SK-N-SH (cell line): Measurements from ENCODE around the gene MAPK4.

Experiments used
- CTCF ChIP-seq: fragments of 200-600 bp; sonication (generic); IDR thresholded peaks from 2 replicates; pipeline ENCODE4 v1.6.1; 2017; ENCODE audit warnings: antibody characterized with exemption, mild to moderate bottlenecking, moderate library complexity
- EP300 ChIP-seq, 2 experiments: IDR thresholded peaks; 2 replicates each; pipeline versions ENCODE4 v1.4.0 to v1.6.1; 2012; ENCODE audit warnings: borderline replicate concordance in 1 of 2, low read depth in 1 of 2, low read length in 1 of 2
- EZH2phosphoT487 ChIP-seq: fragments of 200-600 bp; sonication (generic); IDR thresholded peaks from 2 replicates; pipeline ENCODE4 v1.6.1; 2017; ENCODE audit warnings: low read depth, mixed run types, mild to moderate bottlenecking, antibody characterized with exemption, moderate library complexity, borderline replicate concordance
- JUND ChIP-seq: IDR thresholded peaks from 2 replicates; pipeline ENCODE4 v1.4.0; 2012
- POLR2AphosphoS5 ChIP-seq: IDR thresholded peaks from 2 replicates; pipeline ENCODE4 v1.6.1; 2012; ENCODE audit warnings: low read depth, low read length
- TAF1 ChIP-seq: IDR thresholded peaks from 2 replicates; pipeline ENCODE4 v1.6.1; 2012; ENCODE audit warnings: low read depth, mild to moderate bottlenecking, low read length, moderate library complexity, borderline replicate concordance
- TEAD4 ChIP-seq: IDR thresholded peaks from 2 replicates; pipeline ENCODE4 v1.4.0; 2012; ENCODE audit warnings: mild to moderate bottlenecking, borderline replicate concordance; ENCODE audit not compliant: insufficient read depth
- USF2 ChIP-seq: fragments of 150-350 bp; IDR thresholded peaks from 2 replicates; pipeline ENCODE4 v1.6.1; 2017; ENCODE audit warnings: antibody characterized with exemption, low read length, low read depth, borderline replicate concordance

GRCh38 chr18:50751947-50752346 is 192.1 kb downstream of the MAPK4 start:
- TF ChIP-seq POLR2AphosphoS5 (no peak), CTCF (no peak), USF2 (no peak), EZH2phosphoT487 (no peak), EP300 (IDR thresholded peaks at IDR 0.05; ENCODE audit: borderline replicate concordance in 1 of 2, low read depth in 1 of 2, low read length in 1 of 2) (no peak), TAF1 (no peak), JUND (no peak), TEAD4 (no peak)
